NCI-H1105 (cell line): ENCODE data around the gene RNF213.

ENCODE experiments used
- DNase-seq: peaks from one replicate; lab custom pipeline; 2025; lab: John Stamatoyannopoulos, UW

Gene RNF213

DNA sequence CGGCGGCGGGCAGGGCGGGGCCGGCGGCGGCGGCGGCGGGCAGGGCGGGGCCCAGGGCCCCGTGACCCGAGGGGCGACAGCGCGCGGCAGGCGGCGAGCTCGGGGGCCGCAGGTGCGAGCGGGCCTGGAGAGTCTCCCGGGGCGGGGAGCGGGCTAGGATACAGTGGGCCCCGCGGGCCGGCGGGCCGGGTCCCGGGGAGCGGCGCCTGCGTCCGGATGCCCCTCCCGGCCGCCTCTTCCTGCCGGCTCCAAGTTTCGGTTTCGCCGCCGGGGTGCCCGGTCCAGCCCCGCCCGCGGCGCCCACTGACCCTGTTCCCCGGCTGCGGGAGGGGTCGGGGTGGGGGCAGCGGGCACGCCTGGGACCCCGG, at the start of gene RNF213:
Gene RNF213, plus strand, starts transcription at position 62 of the 368 bp plus-strand sequence. CDS start 2,830 bp downstream, outside the sequence.
- DNase-seq: peak; percentile 12

DNA sequence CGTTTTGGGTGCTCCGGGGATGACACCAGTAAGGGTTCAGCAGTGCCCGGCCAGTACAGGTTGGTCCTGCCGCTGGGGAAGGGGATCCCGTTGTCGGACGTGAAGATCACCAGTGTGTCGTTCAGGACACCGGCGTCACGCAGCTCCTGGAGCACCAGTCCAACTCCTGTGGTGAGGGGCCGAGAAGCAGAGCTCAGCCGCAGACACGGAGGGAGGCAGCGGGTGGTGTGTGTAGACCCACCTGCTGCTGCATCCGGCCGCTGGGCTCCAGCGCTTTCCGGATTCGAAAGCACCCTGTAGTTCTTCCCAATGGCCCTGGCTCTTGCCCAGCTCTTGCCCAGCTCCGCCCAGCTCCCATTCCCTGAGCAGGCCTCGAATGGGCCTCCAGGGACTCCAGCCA, 48.5 kb upstream of the RNF213 start:
- no peak for DNase-seq

DNA sequence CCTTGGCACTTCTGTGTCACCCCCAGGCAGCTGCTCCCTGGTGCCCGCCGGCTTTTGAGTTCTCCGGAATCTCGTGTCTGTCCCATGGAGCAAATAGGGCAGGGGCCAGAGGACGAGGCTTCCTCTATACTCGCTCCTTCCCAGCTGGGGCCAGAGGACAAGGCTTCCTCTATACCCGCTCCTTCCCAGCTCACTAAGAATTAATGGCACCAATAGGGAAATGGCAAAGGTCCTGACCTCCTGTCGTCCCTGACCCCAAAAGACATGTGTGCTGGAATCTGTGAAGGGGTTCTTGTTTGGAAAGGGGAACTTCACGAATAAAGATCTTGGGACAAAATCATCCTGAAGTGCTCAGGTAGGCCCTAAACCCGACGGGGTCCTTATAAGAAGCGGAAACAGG, 48.1 kb upstream of the RNF213 start:
- no peak for DNase-seq

DNA sequence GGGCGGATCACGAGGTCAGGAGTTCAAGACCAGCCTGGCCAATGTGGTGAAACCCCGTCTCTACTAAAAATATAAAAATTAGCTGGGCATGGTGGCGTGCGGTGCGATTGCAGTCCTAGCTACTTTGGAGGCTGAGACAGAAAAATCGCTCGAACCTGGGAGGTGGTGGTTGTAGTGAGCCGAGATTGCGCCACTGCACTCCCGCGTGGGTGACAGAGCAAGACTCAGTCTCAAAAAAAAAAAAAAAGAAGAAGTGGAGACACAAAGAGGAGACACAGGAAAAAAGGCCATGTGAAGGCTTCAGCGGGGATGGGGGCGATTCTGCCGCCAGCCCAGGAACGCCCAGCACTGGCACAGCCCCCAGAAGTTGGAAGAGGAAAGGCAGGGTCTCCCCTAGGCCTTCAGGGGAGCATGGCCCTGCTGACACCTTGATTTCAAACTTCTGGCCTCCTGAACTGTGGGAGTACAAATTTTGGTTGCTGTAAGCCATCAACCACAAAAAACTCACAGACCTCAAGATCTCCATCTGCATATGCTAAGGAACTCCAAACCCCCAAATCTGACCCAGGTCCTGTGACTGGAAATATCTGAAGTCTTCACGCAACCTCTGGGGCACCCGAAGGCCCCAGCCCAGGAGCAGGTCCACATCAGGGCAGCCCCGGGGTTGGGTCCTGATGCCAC, 47.5 kb upstream of the RNF213 start:
- DNase-seq: no peak

DNA sequence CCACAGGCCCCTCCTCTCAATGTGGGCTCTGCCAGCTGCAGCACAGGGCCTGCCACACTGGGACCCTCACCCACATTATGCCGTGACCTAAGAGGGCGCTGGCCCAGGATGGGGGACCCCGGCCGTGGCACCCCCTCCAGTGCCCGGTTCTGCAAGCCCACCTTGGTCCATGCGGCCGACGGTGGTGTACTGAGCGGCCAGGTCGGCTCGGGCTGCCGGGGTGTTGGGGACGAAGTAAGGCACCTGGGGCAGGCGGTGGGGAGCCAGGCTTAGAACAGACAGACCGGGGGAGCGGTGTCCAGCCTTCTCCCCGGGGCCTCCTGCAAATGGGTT, 47.0 kb upstream of the RNF213 start:
- no peak for DNase-seq

DNA sequence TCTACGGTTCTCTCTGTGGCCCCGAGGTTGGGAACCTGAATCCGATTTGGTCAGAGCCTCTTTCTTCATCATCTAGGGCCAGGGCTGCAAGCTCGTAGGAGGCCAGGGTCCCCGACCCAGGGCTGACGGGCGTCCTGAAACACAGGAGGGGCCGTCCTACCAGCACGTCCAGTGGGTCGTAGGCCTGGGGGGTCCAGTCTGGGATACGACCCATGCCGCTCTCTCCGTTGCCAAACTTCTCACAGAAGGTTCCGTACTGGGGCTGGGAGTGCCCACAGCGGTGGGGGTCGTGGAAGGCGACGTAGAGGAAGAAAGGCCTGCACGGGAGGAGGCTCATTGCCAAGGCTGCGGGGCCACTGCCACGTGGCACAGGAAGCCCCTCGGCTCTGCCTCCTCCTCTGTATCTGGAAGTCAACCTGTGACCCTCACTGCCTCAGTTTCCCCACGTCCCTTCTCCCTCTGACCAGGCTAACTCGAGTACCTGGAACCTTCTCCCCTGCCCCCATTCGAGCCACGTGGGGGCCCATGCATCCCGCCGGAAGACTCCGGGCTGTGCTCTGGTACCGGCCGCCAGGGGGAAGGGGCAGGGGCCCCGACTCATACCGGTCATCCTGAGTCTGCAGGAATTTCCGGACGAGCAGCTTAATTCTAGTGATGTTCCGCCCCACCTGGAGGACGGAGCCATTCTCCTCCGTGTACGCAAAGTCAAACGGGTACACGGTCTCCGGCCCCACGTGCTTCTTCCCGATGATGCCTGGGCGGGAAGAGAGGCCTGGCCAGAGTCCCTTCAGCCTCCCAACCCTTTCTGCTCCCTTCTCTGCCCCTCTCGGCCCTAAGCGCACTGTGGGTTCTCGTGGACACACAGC, 46.4 kb upstream of the RNF213 start:
- DNase-seq: no peak

DNA sequence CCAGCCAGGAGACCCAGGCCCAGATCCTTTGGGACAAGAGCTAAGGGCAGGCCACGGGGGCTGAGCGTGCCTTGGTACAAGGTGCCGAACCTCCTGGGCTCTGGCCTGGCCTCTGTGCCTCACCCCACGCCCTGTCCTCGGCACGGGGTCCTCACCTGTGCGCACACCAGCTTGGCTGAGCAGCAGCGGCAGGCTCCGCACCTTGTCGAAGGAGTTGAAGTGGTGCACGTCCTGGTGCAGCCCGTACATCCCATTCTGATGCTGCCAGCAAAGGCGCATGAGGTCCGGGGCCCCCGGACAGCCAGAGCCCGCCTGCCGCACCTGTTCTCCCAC, 45.8 kb upstream of the RNF213 start:
- DNase-seq: no peak

DNA sequence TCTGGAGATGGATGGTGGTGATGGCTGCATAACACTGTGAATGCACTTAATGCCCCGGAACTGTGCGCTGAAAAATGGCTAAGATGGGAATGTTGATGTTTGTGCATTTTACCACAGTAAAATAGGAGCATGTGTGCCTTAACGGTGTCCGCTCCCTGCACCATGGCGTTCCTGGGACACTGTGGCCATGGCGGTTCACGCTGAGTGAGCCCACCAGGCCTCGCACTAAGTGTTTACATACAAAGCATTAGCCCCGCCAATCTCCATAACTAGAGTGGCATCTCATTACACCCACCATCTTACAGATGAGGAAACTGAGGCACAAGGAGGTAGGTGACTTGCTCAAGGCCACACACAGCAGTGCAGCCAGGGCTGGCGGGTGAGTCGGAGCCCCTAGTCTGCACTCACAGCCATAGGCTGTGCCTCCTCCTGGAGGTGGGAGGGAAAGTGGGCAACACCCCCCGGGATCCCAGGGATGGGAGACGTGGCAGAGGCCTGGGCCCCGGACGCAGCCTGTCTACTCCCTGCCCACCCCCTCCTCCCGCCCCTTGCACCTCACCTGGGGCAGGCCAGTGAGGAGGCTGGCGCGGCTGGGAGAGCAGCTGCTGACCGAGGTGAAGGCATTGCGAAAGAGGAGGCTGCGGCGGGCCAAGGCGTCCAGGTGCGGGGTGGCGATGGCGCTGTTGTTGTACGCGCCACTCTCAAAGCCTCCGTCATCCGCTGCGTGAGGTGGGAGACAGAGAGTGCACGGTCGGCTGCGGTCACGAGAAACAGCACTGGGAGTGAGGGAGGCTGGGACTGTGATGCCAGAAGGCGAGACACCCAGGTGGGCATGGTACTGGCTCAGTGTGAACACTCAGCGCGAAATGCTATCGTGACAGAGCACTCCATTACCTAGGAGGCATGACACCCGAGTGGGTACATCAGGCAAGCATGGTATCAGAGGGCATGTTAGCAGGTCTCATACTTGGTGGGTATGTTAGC, 43.9 kb upstream of the RNF213 start:
- DNase-seq: no peak

DNA sequence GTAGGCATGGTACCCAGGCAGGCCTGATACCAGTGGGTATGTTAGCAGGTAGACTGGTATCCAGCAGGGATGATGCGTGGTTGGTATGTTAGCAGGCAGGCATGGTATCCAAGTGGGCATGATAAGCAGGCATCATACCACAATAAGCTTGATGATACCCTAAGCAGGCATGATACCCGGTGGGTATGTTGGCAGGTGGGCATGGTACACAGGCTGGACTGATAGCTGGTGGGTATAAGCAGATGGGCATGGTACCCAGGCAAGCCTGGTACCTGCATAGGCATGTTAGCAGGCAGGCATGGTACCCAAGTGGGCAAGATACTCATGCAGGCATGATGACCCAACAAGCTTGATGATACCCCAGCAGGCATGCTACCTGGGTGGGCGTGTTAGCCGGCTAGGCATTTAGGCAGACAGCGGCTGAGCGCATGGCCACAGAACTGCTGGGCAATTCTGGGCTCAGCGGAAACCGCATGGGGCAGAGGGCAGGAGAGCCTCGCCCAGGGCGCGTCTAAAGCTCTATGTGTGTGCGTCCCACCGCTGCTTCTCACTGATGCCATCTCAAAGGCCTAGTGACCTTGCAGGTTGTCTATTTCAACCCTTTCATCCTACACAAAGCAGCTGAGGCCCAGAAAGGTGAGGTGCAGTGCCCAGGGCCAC, 42.8 kb upstream of the RNF213 start:
- no peak for DNase-seq

DNA sequence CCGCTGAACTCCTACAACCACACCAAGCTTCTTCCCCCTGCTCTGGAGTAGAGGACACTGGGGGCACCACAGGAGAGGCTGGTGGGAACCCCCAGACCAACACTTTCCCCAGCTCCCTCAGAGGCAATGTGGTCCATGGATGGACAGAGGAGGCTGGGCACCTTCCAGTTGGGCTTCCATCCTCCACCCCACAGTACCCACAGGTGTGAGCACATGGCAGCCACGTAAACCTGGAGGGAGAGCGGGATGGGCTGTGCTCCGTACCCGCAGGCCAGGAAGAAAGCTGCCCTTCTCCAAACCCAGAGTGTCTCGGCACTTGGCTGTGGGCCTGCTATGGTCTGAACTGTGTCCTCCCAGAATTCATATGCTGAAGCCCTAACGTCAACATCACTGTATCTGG, 42.3 kb upstream of the RNF213 start:
- no peak for DNase-seq

DNA sequence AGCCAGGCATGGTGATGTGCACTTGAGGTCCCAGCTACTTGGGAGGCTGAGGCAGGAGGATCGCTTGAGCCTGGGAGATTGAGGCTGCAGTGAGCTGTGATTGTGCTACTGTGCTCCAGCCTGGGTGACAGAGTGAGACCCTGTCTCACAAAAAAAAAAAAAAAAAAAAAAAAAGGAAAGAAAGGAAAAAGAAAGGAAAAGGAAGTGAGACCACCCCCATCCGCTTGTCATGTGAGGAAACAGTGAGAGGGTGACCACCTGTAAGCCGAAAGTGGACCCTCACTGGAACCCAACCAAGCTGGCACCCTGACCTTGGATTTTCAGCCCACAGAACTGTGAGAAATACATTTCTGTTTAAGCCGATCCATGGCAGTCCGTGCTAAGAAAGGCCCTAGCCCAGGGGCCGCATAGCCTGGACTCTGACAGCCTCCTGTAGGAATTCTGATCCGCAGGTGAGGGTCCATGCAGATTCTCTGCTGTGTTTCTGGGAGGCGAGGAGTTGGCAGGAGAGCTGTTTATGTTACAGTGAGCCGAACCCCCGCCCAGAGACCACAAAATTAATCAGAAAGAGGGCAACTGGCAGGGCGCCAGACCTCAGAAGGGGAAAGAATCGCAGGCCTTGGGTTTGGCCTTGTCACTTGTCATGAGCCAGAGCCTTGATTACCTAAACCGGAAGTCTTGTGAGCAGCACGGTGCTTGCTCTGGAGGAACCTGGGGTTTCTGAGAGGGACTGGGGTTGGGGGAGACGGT, 41.5 kb upstream of the RNF213 start:
- peak; percentile 61 for DNase-seq

DNA sequence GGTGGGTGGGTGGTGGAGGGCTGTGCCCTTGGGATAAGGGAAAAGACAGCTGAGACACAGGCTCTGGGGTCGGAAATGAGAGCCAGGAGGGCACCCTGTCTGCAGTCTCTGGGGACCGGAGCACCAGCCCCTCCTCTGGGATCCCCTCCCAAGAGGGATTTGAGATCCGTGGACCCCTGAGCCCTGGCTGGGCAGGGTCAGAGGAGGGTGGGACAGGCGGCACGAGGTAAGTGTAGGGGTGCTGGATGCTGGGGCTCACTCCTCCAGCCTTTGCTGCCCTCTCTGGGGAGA, 40.9 kb upstream of the RNF213 start:
- no peak for DNase-seq

DNA sequence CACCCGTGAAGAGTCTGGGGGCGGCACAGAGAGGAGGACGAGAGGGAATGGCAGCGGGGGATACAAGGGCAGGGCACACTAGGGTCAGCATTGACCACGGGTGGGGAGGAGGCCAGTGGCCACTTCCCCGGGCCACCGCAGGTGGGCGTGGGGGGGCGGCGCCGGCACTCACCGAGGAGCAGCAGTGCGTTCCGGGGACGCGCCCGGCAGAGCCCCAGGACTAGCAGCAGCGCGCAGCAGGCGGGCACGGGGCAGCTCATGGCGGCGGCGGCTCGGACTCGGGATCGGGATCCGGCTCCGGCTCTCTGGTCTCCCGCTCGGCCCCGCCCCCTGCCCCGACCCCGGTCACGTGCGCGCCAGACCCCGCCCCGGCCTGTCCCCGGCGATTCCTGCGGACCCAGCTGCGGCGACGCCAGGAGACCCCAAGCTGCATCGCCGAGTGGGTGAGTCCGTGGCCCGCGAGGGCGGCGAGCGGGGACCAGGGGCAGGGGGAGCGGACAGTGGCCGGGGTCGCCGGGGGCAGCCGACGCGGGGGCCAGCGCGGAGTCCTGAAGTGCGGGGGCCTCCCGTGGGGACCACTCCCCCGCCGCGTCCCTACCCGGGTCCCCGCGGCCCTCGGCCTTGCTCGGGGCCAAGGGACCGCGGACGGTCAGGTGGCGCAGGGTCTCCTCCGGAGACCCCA, 40.5 kb upstream of the RNF213 start, which contains the start of the genes SGSH and SLC26A11:
Gene SGSH, minus strand, starts transcription at position 280 of the 682 bp plus-strand sequence. Its CDS starts 20 bp downstream, at position 260.
Gene SLC26A11, plus strand, starts transcription at position 374 of the 682 bp plus-strand sequence. CDS start 1,134 bp downstream, outside the sequence.
- DNase-seq: peak; percentile 44

DNA sequence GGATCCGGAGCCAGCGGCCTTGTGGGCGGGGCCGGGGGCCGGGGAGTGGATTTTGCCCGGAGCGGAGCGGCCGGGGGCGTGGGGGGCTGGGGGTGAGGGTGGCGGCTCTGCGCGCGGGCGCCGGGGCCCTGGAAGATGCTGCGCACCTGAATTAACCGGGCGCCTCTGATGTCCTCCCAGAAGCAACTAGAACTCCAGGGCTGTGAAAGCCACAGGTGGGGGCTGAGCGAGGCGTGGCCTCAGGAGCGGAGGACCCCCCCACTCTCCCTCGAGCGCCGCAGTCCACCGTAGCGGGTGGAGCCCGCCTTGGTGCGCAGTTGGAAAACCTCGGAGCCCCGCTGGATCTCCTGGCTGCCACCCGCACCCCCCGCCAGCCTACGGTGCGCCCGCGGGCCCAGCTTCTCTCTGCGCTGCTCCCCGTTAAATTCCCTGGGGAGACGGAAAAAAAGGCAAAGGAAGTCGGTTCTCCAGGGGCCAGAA, 39.9 kb upstream of the RNF213 start:
- no peak for DNase-seq

DNA sequence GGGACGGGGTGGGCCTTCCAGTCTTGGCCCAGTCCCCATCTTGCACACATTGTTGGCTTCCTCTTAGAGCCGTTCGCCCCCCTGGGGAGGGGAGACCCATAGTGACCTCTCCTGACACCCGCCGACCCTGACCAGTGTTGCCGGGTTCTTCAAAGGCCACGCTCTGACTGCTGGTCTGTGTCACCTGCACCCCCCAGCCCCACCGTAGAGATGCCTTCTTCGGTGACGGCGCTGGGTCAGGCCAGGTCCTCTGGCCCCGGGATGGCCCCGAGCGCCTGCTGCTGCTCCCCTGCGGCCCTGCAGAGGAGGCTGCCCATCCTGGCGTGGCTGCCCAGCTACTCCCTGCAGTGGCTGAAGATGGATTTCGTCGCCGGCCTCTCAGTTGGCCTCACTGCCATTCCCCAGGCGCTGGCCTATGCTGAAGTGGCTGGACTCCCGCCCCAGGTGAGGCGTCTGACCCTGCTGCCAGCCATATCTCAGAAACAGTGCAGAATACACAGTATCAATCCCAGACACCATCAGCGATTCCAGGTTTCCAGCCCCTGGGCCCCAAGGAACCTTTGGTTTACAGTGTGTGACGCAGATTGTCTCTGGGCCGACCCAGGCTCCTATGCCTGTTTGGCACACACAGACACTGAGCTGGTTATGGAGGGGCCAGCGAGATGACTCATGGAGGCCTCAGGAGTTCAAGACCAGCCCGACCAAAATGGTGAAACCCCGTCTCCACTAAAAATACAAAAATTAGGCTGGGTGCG, 39.1 kb upstream of the RNF213 start:
- DNase-seq: no peak

DNA sequence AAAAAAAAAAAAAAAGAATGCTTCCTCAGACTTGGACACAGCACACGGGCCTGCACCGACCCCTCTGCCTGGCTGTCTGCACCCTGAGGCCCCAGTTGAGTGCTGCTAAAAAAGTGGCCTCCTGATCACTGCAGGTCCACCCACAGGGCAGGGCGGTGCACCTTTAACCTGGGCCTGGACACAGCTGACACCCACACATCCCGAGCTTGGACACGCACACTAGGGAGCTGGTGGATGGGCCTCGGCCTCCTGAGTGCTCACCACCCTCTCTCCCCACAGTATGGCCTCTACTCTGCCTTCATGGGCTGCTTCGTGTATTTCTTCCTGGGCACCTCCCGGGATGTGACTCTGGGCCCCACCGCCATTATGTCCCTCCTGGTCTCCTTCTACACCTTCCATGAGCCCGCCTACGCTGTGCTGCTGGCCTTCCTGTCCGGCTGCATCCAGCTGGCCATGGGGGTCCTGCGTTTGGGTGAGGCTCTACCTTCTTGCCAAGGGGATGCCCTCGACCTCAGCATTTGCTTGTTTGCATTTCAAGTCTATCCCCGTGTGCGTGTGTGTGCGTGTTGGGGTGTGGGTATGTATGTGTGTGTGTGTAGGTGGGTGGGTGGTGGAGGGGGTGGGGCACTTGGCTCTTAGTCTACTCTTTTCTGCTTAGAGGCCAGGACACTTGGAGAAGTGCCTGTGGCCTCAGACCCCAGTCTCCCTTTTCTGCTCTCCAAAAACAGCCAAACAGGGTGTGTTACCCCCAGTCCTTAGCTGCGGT, 38.1 kb upstream of the RNF213 start:
- no peak for DNase-seq

DNA sequence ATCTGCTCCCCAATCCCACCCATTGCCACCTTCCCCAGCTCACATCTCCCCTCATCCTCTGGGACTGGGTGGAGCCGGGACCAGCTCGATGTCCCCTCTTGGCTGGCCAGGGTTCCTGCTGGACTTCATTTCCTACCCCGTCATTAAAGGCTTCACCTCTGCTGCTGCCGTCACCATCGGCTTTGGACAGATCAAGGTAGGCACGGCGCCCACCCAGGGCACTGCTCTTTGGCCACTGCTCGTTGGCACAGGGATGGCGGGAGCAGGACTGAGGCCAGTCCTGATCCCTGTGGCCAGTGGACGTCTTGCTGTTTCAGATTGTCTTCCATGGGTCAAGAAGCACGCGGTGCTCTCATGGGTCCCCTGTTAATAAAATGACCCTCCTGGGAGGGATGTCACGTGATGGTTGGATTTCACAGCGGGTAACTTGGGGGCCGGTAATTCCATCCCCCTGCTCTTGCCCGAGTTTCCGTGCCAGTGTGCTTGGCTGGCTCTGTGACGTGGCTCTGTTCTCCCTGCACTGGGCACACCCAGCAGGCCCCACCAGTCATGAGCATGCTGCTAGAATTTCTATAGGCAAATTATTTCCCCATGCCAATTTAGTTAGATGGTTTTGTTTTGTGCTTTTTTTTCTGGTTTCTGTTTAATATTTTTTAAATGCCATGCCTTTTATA, 37.4 kb upstream of the RNF213 start:
- no peak for DNase-seq

DNA sequence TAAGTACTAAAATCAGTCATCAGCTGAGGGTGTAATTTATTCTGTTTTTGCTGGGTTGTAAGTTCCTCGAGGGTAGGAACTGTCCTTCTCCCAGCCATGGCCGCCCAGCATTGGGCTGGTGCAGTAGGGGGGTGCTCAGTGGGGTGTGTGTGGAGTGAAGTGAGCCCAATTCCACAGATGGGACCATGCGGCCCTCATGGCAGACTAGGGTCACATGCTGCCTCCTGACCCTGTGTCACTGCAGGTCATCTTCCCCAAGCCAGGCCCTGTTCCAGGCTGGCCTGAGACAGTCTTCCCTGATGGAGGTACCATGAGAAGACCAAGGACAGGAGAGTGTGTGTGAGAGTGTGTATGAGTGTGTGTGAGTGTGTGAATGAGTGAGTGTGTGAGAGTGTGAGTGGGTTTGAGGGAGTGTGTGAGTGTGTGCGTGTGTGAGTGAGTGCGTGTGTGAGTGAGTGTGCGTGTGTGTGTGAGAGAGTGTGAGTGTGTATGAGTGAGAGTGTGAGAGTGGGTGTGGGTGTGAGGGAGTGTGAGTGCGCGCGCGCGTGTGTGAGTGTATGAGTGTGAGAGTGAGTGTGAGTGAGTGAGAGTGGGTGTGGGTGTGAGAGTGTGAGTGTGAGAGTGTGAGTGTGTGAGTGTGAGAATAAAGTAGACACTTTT, 36.7 kb upstream of the RNF213 start:
- no peak for DNase-seq
